ENCODE measurements around the gene PCYOX1L.

The PCYOX1L gene

DNA sequence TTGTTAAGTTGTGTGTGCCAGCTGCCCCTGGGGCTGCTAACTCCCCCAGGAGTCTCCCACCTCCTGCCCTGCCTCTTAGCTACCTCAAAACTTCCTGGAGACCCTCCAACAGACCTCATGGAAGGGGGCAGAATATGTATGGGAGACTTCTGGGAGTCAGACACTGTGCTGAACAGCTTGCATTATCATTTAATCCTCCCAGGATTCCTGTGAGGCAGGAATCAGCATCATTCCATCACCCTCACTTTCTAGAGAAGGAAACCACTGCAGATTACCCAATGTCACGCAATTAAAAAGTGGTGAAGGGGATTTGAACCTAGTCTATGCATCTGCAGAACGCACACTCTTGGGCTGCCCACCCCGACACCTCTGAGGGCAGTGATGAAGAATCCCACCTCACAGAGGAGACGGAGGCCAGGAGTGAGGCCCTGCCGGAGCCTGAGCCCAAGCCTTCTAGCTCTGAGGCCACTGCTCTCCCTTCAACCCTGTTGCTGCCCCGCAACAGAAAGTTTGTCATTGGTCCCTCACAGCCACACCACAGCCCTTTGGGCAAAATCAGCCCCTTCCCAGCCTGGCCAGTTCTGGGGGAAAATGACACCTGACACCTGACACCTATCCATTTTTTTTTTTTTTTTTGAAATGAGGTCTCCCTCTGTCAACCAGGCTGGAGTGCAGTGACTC lies 51.6 kb downstream of the PCYOX1L start:
- no peak for DNase-seq

DNA sequence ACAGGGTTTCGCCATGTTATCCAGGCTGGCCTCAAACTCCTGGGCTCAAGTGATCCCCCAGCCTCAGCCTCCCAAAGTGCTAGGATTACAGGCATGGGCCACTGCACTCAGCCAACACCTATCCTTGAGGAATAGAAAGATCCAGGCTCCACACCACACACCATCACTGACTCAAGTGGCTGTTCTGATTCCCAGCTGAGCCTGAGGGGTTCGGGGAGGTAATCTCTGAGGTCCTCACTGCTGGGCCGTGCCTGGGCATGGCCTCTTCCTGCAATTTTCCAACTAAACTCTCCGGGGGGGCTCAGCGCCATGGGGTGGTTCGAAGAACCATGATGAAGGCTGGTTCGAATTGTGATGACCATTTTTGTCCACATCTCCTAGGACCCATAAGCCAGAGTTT lies 52.2 kb downstream of the PCYOX1L start:
- DNase-seq: no peak

DNA sequence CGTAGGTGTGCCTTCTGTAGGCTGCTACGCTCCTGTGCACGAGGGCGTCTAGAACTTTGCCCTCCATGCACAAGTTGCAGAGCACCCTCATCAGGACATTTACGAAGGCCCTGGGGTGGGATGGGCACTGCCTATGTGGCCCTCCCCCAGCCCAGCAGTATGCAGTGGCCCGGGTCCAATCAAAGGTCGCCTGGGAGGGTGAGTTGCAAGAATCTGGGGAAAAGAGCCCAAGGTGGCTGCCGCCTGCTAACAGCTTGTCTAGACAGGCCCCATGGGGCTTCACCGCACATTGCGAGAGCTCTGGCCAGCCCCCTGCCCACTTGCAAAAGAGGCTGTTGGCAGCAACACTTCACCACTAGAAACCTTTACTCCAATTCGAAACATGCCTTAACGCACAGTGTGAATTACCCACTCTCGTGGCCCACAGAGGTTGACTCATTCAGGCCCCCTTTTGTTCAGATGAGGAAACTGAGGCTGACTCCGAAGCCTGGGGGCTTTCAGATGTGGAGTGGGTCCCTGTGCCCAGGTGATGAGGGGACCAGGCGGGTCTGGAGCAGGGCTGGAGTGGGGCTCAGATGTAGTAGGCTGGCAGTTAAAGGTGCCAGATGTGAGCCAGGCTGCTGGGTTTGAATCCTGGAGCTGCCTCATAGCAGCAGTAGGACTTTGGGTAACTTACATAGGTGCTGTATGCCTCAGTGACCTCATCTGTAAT lies 53.0 kb downstream of the PCYOX1L start:
- DNase-seq: no peak

DNA sequence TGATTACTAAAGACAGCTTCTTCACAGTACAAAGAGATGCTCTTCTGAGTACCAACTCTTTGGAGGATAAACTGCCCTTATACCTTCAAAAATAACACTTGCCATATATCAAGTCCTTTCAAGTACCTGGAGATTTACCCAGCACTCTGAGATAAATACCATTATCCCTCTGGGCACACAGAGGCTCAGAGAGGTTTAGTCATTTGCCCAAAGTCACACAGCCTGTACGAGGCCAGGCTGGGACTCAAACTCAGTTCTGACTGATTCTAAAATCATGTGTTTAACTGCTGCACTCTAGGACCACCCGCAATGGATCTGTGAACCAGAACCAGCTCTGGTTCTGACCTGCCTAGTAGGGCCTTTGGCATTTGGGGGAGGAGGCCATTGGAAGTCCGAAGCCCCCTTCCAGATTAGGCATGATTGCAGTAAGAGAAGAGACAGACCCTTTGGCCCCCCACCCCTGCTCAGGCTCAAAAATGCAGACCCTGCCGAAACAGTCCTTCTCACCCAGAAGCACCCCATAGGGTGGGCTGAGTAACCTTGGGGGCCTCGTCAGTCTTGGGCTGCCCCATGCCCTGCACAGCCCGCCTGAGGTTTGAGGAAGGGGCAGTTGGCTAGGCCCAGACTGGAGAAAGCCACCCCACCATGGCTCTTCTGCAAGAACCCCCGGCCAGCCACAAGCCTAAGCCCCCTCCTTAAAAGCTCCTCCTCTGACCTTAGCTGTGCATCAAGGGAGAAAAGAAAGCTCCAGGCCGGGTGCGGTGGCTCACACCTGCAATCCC lies 54.1 kb downstream of the PCYOX1L start:
- no peak for DNase-seq

DNA sequence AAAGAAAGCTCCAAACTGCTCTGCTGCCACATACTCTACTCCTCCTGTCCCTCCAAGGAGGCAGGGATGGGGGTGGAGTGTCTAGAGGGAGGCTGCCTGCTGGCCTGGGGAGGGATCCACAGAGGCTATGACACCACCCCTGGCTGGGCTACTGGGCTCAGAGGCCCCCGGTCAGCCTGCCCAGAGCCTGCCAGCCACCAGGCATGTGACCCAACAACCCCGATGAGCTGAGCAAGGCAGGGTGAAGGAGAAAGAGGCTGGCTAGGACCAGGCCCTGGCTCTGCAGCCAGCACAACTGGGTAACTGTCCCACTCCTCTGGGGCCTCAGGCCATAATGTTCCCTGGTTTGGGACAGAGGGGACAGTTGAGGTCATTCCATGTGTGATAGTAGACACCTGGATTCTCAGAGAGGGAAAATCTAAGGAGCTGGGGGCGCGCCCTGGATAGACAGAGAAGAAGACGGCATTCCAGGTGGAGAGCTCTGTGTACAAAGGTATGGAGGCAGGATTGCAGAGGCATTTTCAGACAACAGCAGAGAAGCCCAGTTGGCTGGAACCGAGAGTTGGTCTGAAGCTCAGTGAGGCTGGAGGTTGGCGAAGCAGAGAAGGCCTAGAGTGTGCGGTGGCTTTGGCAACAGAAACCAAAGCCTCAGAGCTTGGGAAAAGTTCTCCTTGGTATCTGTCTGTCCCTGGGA lies 55.1 kb downstream of the PCYOX1L start:
- DNase-seq: no peak

DNA sequence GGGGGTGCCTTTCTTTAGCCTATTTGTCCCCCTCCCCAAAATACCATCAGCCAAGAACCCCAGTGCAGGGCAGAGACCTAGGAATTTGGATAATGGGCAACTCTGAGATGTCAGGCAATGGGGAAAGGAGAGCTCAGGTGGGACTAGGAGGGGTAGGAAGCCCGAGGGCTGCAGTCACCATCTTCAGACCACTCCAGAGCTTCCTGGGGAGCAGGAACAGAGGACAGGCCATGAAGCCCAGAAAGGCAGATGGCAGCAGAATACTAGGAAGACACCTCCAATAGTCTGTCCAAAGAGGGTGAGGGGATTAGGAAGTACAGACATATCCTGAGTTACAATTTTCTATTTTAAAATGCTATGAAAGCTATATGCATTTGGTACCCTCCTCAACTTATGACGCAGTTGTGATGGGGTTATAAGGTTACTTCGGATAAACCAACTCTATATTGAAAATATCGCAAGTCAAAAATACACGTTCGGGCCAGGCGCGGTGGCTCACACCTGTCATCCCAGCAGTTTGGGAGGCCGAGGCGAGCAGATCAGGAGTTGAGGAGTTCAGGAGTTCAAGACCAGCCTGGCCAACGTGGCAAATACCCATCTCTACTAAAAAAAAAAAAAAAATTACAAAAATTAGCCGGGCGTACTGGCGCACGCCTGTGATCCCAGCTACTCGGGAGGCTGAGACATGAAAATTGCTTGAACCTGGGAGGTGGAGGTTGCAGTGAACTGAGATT lies 55.8 kb downstream of the PCYOX1L start:
- no peak for DNase-seq

DNA sequence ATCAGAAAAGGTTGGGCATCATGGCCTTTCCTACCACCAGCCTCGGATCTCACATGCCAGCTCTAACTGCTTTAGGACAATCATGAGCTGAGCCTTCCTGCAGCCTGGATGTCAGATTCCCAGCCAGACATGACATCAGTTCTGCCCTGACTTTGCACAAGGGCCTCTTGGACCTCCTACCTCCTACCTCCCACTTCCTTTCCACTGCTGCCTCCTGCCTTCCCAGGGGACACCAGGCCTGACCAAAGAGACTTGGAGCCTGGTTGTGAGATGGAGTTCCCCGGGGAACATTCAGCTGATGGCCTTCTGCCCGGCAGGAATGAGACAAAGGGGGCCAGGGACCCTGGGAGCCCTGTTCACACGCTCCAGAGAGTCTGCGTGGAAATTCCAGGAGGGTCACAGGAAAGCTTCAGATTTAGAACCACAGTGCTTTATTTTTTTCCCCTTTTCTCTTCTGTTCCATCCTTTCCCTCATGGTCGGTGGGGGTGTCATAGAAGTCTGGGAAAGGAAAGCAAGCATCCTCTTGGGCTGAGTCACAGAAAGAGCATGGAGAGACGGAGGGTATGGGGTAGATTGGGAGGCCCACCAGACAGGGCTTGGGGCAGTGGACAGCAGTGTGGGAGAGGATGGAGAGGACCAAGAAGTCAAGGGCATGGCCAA lies 56.7 kb downstream of the PCYOX1L start:
- DNase-seq: no peak

DNA sequence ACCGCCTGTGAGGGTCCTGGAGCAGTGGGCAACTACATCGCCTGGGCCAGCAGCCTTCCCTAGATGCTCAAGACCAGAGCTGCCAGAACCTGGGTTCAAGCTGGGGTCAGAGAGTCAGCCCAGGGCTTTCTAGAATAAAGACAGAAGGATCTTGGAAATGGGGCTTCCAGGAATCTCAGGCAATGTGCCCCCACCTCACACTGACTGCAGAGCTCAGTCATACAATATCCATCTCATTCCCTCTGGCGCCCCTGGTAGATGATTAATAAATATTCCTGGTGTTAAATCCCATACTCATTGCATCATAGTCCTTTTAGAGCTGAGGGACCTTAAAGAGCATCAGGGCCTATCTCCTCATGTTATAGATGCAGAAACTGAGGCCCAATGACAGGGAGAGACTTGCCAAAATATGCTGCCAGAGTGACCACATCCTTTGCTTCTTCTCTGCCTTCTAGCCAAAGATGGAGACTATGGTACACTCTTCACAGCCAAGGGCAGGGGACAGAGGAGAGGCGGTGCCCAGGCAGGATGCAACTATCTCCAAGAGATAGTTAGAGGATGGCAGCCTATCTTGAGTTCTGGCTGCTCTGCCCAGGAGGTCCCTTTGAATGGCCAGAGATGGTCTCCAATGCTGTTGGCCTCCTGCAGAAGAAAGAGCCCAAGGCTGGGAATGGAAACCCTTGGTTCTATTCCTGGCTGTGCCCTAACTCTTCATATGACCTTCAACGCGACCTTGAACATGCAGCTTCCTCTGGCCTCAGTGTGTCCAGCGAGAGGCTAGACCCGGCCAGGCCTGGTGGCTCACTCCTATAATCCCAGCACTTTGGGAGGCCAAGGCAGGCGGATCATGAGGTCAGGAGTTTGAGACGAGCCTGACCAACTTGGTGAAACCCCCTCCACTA lies 57.5 kb downstream of the PCYOX1L start:
- DNase-seq: no peak

DNA sequence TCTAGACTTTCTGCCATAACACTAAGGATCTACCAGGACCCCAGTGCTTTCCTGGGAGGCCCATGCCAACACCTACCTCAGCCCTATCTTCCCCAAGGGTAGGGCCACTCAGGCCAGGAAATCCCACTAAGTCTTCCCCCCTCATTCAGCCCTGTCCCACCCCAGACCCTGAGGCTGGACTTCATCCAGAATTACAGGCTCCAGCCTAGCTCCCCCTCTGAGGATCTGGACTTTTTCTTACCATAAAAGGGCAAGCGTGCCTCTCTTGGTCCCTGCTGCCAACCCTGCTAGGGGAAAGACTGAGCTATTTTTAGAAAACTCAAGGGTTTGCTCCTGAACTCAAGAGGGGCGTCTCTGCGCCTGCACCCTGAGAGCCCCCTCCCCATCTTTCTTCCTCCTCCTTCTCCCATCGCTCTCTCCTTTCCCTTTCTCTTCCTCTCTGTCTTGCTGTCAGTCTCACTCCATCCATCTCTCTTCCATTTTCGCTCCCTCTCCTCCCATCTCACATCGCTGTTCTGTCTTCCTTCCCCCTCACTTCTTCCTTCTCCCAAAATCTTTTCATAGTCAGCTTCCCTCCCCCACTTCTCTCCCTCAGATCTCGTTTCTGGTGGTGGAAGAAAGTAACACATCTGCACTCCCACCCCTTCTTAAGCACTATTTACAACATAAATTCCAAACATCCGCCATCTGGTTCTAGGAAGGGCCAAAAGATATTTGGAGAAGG lies 59.3 kb downstream of the PCYOX1L start:
- DNase-seq: no peak

DNA sequence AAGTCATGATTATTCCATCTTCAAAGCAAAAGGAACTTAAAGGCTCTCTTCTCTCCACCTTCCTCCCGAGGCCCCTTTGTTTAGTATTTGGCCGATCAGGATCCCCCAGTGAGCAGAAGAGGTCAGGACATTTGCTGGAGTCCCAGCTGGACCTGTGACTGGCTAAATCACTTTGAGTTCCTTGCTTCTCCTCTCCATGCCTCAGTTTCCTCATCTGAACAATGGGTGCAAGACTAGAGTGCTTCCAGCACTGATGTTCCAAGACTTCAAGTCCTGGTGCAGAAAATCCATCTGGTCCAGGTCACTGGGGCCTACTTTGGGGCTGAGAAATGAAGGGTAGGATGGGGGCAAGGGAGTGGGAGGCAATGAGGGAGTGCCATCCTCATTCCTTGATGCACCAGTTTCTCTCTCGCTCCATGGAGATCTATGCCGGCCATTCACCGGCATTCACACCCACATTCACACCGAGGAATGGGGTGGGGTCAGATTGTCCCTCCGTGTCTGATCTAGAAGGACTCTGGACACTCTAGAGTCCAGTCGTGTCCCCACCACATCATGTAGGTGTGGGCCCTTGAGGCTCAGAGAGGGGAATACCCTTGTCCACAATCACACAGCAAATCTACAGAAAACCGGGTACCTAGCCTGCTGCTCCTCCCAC lies 60.0 kb downstream of the PCYOX1L start:
- no peak for DNase-seq

DNA sequence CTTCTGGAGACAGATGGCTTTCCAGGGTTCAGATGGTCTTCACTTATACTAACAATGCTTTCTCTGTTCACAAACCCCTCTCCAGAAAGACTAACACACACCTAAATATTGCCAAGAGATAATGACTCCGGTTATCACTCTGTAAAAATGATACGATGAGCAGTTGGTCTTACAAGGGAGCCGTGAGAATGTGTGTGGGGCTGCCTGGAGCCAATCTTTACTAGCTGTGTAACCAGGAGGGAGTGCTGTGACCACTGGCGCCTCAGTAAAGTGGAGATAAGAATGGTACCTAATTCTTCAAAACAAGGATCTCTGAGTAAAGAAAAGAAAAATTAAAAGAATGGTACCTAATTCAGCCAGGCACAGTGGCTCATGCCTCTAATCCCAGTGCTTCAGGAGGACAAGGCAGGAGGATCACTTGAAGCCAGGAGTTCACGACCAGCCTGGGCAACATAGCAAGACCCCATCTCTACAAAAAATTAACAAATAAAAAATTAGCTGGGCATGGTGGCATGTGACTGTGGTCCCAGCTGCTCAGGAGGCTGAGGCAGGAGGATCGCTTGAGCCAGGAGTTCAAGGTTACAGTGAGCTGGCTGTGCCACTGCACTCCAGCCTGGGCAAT lies 61.2 kb downstream of the PCYOX1L start:
- no peak for DNase-seq

Data from stimulated activated CD4-positive, alpha-beta T cell treated with anti-CD3 and anti-CD28 coated beads, Interleukin-12 subunit alpha, Interleukin-12 subunit beta, amount 100 ng/mL, for 4 hours (primary cell).